Natural killer cell (primary cell): ENCODE data around the gene C1QL4. TPM values are rescaled to one million over a fixed set of nuclear protein-coding genes. Genes with fewer than 3 reads are reported as not detected.
A peak's percentile ranks its signal among the peaks of the same experiment; 100 is the strongest.

Source experiments
- ATAC-seq, 3 donors: fragments of 150-1000 bp in 2 of 3; fragments of 200-7000 bp in 1 of 3; cut with Tn5 transposase; 1 replicate in 1 of 3; 2 replicates in 2 of 3; pipeline ENCODE4 v1.10.0; 2021; ENCODE audit warnings: mild to moderate bottlenecking in 2 of 3, moderate library complexity in 2 of 3
- DNase-seq, 2 donors: peaks; one replicate each; pipeline versions ENCODE4 v3.0.0 to v3.0.0-alpha.2; 2013 to 2021; ENCODE audit warnings: mixed read lengths in 1 of 2
- H3K27ac ChIP-seq: one replicate; pipeline ENCODE4 v1.5.1; 2013; ENCODE audit warnings: mild to moderate bottlenecking, low read length
- H3K27me3 ChIP-seq: one replicate; pipeline ENCODE4 v1.6.1; 2013; ENCODE audit warnings: low read length; ENCODE audit not compliant: control insufficient read depth, insufficient read depth
- H3K36me3 ChIP-seq: one replicate; pipeline ENCODE4 v1.6.1; 2013; ENCODE audit warnings: low read length; ENCODE audit not compliant: control insufficient read depth, insufficient read depth
- H3K4me1 ChIP-seq: one replicate; pipeline ENCODE4 v1.6.1; 2013; ENCODE audit warnings: low read length; ENCODE audit not compliant: control insufficient read depth, insufficient read depth
- H3K4me3 ChIP-seq: one replicate; pipeline ENCODE4 v1.5.1; 2013; ENCODE audit warnings: low read length
- H3K9me3 ChIP-seq: one replicate; pipeline ENCODE4 v1.6.1; 2013; ENCODE audit warnings: low read length; ENCODE audit not compliant: control insufficient read depth, insufficient read depth
- H3K27ac Mint-ChIP-seq, 2 donors: one replicate each; pipeline ENCODE4 v1.8.0; 2022; ENCODE audit warnings: mild to moderate bottlenecking in 2 of 2, mixed read lengths in 2 of 2, moderate library complexity in 1 of 2
- H3K27me3 Mint-ChIP-seq, 2 donors: one replicate each; pipeline ENCODE4 v1.8.0; 2022; ENCODE audit warnings: low read depth in 2 of 2, mixed read lengths in 2 of 2
- H3K36me3 Mint-ChIP-seq: one replicate; pipeline ENCODE4 v1.8.0; 2022; ENCODE audit warnings: mixed read lengths
- H3K4me1 Mint-ChIP-seq, 2 donors: one replicate each; pipeline ENCODE4 v1.8.0; 2022; ENCODE audit warnings: mixed read lengths in 2 of 2
- H3K4me3 Mint-ChIP-seq: one replicate; pipeline ENCODE4 v1.8.0; 2022; ENCODE audit warnings: mild to moderate bottlenecking, moderate library complexity, mixed read lengths
- H3K9me3 Mint-ChIP-seq, 2 donors: one replicate each; pipeline ENCODE4 v1.8.0; 2022; ENCODE audit warnings: mixed read lengths in 2 of 2
- CTCF ChIP-seq: fragments of 200-600 bp; IDR thresholded peaks from one replicate; pipeline ENCODE4 v1.8.0; 2022; ENCODE audit warnings: antibody characterized with exemption
- WGBS: methylation state at CpG from one replicate; pipeline ENCODE4 v1.1.7; 2013; ENCODE audit warnings: missing lambda C conversion rate; ENCODE audit not compliant: insufficient coverage; 5-methylcytosine and 5-hydroxymethylcytosine counted together
- intact Hi-C: fragments of 100-400 bp; cut with micrococcal nuclease; formaldehyde crosslinking; loops from one replicate; pipeline ENCODE4 v1.14.2; 2022
- total RNA-seq, 4 donors: library from RNA; stranded (reverse); fragments of 120-200 nt in 1 of 4; gene quantifications; one replicate each; pipeline versions ENCODE4 v1.2.3 to v1.2.4, GENCODE V29; 2013 to 2022

C1QL4 gene
- total RNA-seq, 3 donors from 2014 or later (not counting 1 experiment from before 2014, with no cell fraction given) = not detected

DNA sequence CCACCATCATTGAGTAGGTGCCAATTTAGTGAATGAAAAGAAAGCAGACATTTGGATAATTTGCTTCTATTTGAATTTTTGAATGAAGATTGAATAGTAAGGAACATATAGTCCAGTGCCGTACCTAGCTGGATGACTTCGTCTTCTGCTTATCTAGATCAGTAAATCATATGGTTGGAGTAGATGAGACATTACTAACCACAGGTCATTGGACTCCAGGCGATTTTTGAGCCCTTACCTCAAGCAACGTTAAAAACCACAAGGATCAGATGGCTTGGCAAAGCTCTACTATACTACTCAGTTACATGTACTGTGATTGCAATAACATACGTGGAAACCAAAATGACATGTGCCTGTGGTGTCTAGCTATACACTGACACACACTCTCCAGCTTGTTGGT, 28.6 kb upstream of the C1QL4 start:
- 59% methylated on average over 5 of the region's 5 CpGs for WGBS
- peak overlapping the region; percentile 84 for H3K4me3 Mint-ChIP-seq
- DNase-seq (no peak), ATAC-seq (no peak)
- no peaks in the 10 kb centered on the region for H3K27me3 ChIP-seq
- peaks cover 19 to 26% of the 10 kb centered on the region in 2 donors for H3K4me1 Mint-ChIP-seq
- no peaks in the 10 kb centered on the region for H3K36me3 Mint-ChIP-seq
- H3K36me3 ChIP-seq = no peaks in the 10 kb centered on the region
- no peak overlapping the region for H3K27ac ChIP-seq
- intact Hi-C loops = no loop called here
- no peak overlapping the region for H3K4me3 ChIP-seq
- H3K27me3 Mint-ChIP-seq = peaks cover 0 to 6% of the 10 kb centered on the region in 2 donors
- no peak for TF ChIP-seq CTCF
- peak overlapping the region; percentile 78 to 91 for H3K27ac Mint-ChIP-seq
- H3K4me1 ChIP-seq = peaks cover 13% of the 10 kb centered on the region
- no peaks in the 10 kb centered on the region for H3K9me3 ChIP-seq
- H3K9me3 Mint-ChIP-seq = no peaks in the 10 kb centered on the region

DNA sequence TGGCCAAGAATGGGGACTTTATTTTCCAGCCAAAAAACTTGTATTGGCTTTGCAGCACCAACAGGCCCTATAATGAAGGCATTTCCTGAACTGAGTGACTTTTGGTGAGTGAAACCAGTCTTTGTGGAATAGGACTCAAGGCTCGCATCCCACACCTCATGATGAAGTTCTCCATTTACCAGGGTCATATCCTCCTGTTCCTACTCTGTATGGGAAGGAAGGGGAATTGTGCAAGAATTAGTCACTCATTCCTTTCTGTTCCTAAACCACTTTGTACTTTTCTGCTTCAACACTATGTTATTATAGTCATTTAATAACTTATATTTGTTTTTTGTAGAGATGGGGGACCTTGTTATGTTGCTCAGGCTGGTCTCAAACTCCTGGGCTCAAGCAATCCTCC, 28.0 kb upstream of the C1QL4 start:
- Mint-ChIP-seq H3K4me3 (no peak overlapping the region), H3K9me3 (no peaks in the 10 kb centered on the region), H3K4me1 (peaks cover 19 to 26% of the 10 kb centered on the region in 2 donors), H3K27ac (no peak overlapping the region), H3K36me3 (no peaks in the 10 kb centered on the region), H3K27me3 (peaks cover 0 to 6% of the 10 kb centered on the region in 2 donors)
- Histone ChIP-seq H3K36me3 (no peaks in the 10 kb centered on the region), H3K9me3 (no peaks in the 10 kb centered on the region), H3K4me1 (peaks cover 13% of the 10 kb centered on the region), H3K27ac (no peak overlapping the region), H3K4me3 (no peak overlapping the region), H3K27me3 (no peaks in the 10 kb centered on the region)
- intact Hi-C loops = no loop called here
- DNase-seq = no peak
- no peak for ATAC-seq
- TF ChIP-seq CTCF = no peak
- WGBS = no CpG with 5 or more reads among the region's 1 CpG

- TF ChIP-seq CTCF = no peak
- Histone ChIP-seq H3K4me1 (peaks cover 8% of the 10 kb centered on the region), H3K4me3 (no peak overlapping the region), H3K9me3 (no peaks in the 10 kb centered on the region), H3K27ac (no peak overlapping the region), H3K27me3 (no peaks in the 10 kb centered on the region), H3K36me3 (no peaks in the 10 kb centered on the region)
- intact Hi-C loops = no loop called here
- ATAC-seq = no peak
- peaks cover 12 to 18% of the 10 kb centered on the region in 2 donors for H3K27me3 Mint-ChIP-seq
- no peaks in the 10 kb centered on the region for H3K9me3 Mint-ChIP-seq
- no peaks in the 10 kb centered on the region for H3K36me3 Mint-ChIP-seq
- WGBS = 100% methylated on average over 1 of the region's 1 CpG
- DNase-seq = no peak
- H3K4me1 Mint-ChIP-seq = peaks cover 13% of the 10 kb centered on the region in 2 donors
- H3K4me3 Mint-ChIP-seq = no peak overlapping the region
- no peak overlapping the region for H3K27ac Mint-ChIP-seq
Measured at GRCh38 chr12:49362077-49362476, 25.1 kb upstream of the C1QL4 start.

- H3K27me3 Mint-ChIP-seq = peaks cover 13 to 28% of the 10 kb centered on the region in 2 donors
- intact Hi-C loops = no loop called here
Measured at GRCh38 chr12:49359671-49360070, 22.7 kb upstream of the C1QL4 start.

More at GRCh38 chr12:49359671-49360070, 22.7 kb upstream of the C1QL4 start:
- H3K9me3 ChIP-seq = no peaks in the 10 kb centered on the region
- no peaks in the 10 kb centered on the region for H3K27me3 ChIP-seq
- no peak overlapping the region for H3K27ac ChIP-seq
- DNase-seq (no peak), ATAC-seq (no peak)
- H3K4me1 ChIP-seq = no peaks in the 10 kb centered on the region
- no peaks in the 10 kb centered on the region for H3K36me3 ChIP-seq
- no peak overlapping the region for H3K4me3 ChIP-seq
- Mint-ChIP-seq H3K9me3 (no peaks in the 10 kb centered on the region), H3K4me1 (peaks cover 7% of the 10 kb centered on the region in 2 donors), H3K27ac (no peak overlapping the region), H3K36me3 (no peaks in the 10 kb centered on the region), H3K4me3 (no peak overlapping the region)
- no peak for TF ChIP-seq CTCF
- WGBS = 92% methylated on average over 7 of the region's 7 CpGs
